ENCODE results near the gene PDX1.
A peak's percentile ranks its signal among the peaks of the same experiment; 100 is the strongest.
"Not testable (repeated sequence)": the region's sequence is repeated elsewhere in the genome, so short reads cannot be mapped to it uniquely, and the experiment has no call there.

The PDX1 gene

DNA sequence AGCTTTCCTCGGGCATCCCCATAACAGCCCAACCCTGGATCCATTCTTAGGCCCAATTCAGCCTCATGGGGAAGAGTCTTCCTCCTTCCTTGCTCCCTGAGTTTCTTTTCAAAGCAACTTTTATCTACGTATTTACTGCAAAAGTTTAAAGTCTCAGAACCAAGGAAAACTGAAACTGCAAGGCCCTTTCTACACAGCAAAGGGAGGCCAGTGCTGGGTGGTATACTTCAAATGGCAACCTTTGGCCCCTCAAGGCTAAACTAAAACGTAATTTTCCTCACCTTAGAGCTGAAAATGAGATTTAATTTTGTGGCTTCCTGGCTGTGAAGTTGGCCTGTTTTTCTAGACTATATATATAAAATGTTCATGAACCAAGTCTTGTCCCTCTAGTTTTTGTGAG is 43.7 kb downstream of the PDX1 start:
- Histone ChIP-seq H3K27me3 (ENCODE audit: insufficient read depth, low read length) (peaks cover 100% of the 10 kb centered on the region), H3K9me3 (ENCODE audit: insufficient read depth, low read depth, low read length) (peaks cover 3% of the 10 kb centered on the region; the same call in 1 of the 2 replicates)

GRCh38 chr13:27964206-27964605 is 44.4 kb downstream of the PDX1 start:
- H3K36me3 ChIP-seq (ENCODE audit: insufficient read depth, low read depth, low read length); H3K9ac ChIP-seq (ENCODE audit: low read depth, low read length); H3K27ac ChIP-seq (ENCODE audit: low read length); H3K4me3 ChIP-seq (ENCODE audit: low read length); H3K9me3 ChIP-seq (ENCODE audit: insufficient read depth, low read depth, low read length): not testable (repeated sequence)
- Histone ChIP-seq H3K4me1 (ENCODE audit: insufficient read depth, low read length) (peaks cover 22% of the 10 kb centered on the region), H3K27me3 (ENCODE audit: insufficient read depth, low read length) (peaks cover 100% of the 10 kb centered on the region)

More for the DNA sequence above, 43.7 kb downstream of the PDX1 start:
- H3K4me3 ChIP-seq (ENCODE audit: low read length): no peak overlapping the region
- H3K27ac ChIP-seq (ENCODE audit: low read length): no peak overlapping the region
- peaks cover 22% of the 10 kb centered on the region for H3K4me1 ChIP-seq (ENCODE audit: insufficient read depth, low read length)
- no peaks in the 10 kb centered on the region for H3K36me3 ChIP-seq (ENCODE audit: insufficient read depth, low read depth, low read length)
- H3K9ac ChIP-seq (ENCODE audit: low read depth, low read length): no peak overlapping the region

- Histone ChIP-seq H3K4me3 (ENCODE audit: low read length) (no peak overlapping the region), H3K9me3 (ENCODE audit: insufficient read depth, low read depth, low read length) (peaks cover 3% of the 10 kb centered on the region; the same call in 1 of the 2 replicates), H3K9ac (ENCODE audit: low read depth, low read length) (no peak overlapping the region), H3K27ac (ENCODE audit: low read length) (no peak overlapping the region), H3K27me3 (ENCODE audit: insufficient read depth, low read length) (peaks cover 100% of the 10 kb centered on the region), H3K36me3 (ENCODE audit: insufficient read depth, low read depth, low read length) (no peaks in the 10 kb centered on the region), H3K4me1 (ENCODE audit: insufficient read depth, low read length) (peaks cover 27% of the 10 kb centered on the region)
Observed at GRCh38 chr13:27964741-27965323, 45.0 kb downstream of the PDX1 start.

- Histone ChIP-seq H3K27me3 (ENCODE audit: insufficient read depth, low read length) (peaks cover 100% of the 10 kb centered on the region), H3K9ac (ENCODE audit: low read depth, low read length) (no peak overlapping the region), H3K4me3 (ENCODE audit: low read length) (no peak overlapping the region), H3K36me3 (ENCODE audit: insufficient read depth, low read depth, low read length) (no peaks in the 10 kb centered on the region), H3K4me1 (ENCODE audit: insufficient read depth, low read length) (peaks cover 27% of the 10 kb centered on the region), H3K27ac (ENCODE audit: low read length) (no peak overlapping the region), H3K9me3 (ENCODE audit: insufficient read depth, low read depth, low read length) (peaks cover 3% of the 10 kb centered on the region; the same call in 1 of the 2 replicates)
Observed at GRCh38 chr13:27965343-27965739, 45.5 kb downstream of the PDX1 start.

GRCh38 chr13:27965740-27966640 is 46.2 kb downstream of the PDX1 start:
- no peak overlapping the region for H3K9ac ChIP-seq (ENCODE audit: low read depth, low read length)
- H3K36me3 ChIP-seq (ENCODE audit: insufficient read depth, low read depth, low read length): no peaks in the 10 kb centered on the region
- H3K9me3 ChIP-seq (ENCODE audit: insufficient read depth, low read depth, low read length): peaks cover 3% of the 10 kb centered on the region; the same call in 1 of the 2 replicates
- peaks cover 100% of the 10 kb centered on the region for H3K27me3 ChIP-seq (ENCODE audit: insufficient read depth, low read length)
- no peak overlapping the region for H3K4me3 ChIP-seq (ENCODE audit: low read length)
- peaks cover 28% of the 10 kb centered on the region for H3K4me1 ChIP-seq (ENCODE audit: insufficient read depth, low read length)
- H3K27ac ChIP-seq (ENCODE audit: low read length): no peak overlapping the region

GRCh38 chr13:27966641-27967202 is 46.9 kb downstream of the PDX1 start:
- Histone ChIP-seq H3K36me3 (ENCODE audit: insufficient read depth, low read depth, low read length) (no peaks in the 10 kb centered on the region), H3K9ac (ENCODE audit: low read depth, low read length) (no peak overlapping the region), H3K4me3 (ENCODE audit: low read length) (no peak overlapping the region), H3K9me3 (ENCODE audit: insufficient read depth, low read depth, low read length) (peaks cover 3% of the 10 kb centered on the region; the same call in 1 of the 2 replicates), H3K27me3 (ENCODE audit: insufficient read depth, low read length) (peaks cover 100% of the 10 kb centered on the region), H3K4me1 (ENCODE audit: insufficient read depth, low read length) (peaks cover 29% of the 10 kb centered on the region), H3K27ac (ENCODE audit: low read length) (no peak overlapping the region)

DNA sequence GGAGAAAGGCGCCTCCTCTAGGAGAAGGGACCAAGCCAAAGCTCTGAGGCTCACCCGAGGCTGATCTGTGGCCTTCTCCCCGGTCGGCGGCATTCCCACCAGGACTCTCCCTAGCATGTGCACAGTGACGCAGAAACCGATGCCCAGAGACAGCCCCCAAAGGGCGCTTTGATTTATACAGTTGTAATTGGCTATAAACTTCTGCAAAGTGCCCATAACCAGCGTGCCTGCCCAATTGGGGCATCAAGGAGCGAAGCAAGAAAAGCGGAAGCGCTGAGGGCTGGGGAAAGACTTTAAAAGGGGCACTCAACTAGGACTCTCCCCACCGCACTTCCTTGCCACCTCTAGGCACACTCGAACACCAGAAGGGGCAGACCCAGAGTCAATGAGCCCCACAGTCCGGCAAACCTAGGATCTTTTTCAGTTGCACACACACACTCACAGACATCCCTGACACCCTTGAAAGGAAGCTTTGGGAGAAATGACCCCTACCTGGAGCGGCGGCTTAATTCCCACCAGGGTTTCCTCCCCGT is 47.5 kb downstream of the PDX1 start:
- H3K9me3 ChIP-seq (ENCODE audit: insufficient read depth, low read depth, low read length): peaks cover 3% of the 10 kb centered on the region; the same call in 1 of the 2 replicates
- no peak overlapping the region for H3K4me3 ChIP-seq (ENCODE audit: low read length)
- peaks cover 100% of the 10 kb centered on the region for H3K27me3 ChIP-seq (ENCODE audit: insufficient read depth, low read length)
- H3K9ac ChIP-seq (ENCODE audit: low read depth, low read length): no peak overlapping the region
- H3K27ac ChIP-seq (ENCODE audit: low read length): no peak overlapping the region
- H3K36me3 ChIP-seq (ENCODE audit: insufficient read depth, low read depth, low read length): no peaks in the 10 kb centered on the region
- H3K4me1 ChIP-seq (ENCODE audit: insufficient read depth, low read length): peaks cover 29% of the 10 kb centered on the region

DNA sequence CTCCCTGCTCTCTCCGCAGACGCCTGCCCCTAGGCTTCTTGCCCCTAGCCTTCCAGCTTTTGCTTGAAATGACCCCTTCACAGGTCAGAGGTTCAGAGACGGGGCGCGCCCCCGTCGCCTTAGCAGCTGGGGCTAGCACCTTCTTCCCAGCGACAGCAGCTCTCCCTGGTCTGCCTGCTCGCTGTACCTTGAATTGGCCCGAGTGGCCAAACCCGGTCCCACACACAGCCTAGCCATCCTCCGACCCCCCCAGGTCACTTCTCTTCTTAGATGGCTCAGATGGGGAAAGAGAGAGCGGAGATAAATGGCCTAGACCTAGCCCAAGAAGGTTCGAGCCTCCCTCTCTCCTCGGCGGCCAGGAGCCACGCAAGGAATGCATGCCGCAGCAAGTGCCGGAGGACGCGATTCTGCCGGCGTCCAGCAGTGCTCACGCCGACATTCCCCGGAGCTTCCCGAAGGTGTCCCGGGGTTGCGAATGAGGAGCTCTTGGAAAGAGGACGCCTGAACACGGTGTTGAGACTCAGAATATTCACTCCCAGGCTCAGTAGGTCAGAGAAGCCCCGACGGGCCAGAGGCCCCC is 48.0 kb downstream of the PDX1 start:
- no peaks in the 10 kb centered on the region for H3K36me3 ChIP-seq (ENCODE audit: insufficient read depth, low read depth, low read length)
- H3K27me3 ChIP-seq (ENCODE audit: insufficient read depth, low read length): peaks cover 100% of the 10 kb centered on the region
- no peak overlapping the region for H3K9ac ChIP-seq (ENCODE audit: low read depth, low read length)
- no peak overlapping the region for H3K27ac ChIP-seq (ENCODE audit: low read length)
- peaks cover 28% of the 10 kb centered on the region; the same call in 1 of the 2 replicates for H3K4me1 ChIP-seq (ENCODE audit: insufficient read depth, low read length)
- H3K9me3 ChIP-seq (ENCODE audit: insufficient read depth, low read depth, low read length): peaks cover 3% of the 10 kb centered on the region; the same call in 1 of the 2 replicates
- H3K4me3 ChIP-seq (ENCODE audit: low read length): no peak overlapping the region

DNA sequence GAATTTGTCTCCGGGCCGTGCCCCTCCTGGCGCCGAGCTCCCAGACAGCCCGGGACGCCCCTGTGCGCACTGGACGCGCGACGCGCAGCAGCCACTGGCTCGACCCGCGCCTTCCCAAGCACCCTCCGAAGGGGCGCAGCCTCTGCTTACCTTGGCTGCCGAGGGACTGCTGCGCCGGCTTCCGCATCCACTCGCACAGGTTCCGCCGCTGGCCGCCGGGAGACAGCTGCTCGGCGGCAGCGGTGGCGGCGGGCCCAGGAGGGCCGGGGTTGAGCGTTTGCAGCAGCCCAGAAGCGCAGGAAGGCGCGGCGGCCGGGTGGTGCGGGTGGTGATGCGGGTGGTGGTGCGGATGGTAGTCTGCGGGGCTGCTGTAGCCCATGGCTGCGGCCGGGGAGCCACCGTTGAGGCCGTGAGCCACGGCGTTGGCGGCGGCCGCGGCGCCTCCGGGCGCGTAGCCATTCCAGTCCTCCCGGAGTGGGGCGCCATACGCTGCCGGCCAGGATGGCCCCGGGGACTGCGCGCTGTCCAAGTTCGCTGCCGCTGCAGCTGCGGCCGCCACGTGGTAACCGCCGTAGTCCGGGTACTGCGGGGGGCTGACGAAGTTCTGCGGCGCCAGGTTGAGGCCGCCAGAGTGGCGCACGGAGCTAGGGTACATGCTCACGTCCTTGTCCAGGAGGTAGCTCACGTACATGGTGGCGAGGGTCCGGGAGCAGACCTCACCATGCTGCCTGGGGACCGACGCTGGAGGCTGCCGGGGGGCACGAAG is 48.7 kb downstream of the PDX1 start:
- peaks cover 3% of the 10 kb centered on the region; the same call in 1 of the 2 replicates for H3K9me3 ChIP-seq (ENCODE audit: insufficient read depth, low read depth, low read length)
- peaks cover 100% of the 10 kb centered on the region for H3K27me3 ChIP-seq (ENCODE audit: insufficient read depth, low read length)
- no peak overlapping the region for H3K27ac ChIP-seq (ENCODE audit: low read length)
- H3K4me3 ChIP-seq (ENCODE audit: low read length): peak overlapping the region; percentile 49; the same call in 1 of the 2 replicates
- H3K4me1 ChIP-seq (ENCODE audit: insufficient read depth, low read length): peaks cover 28% of the 10 kb centered on the region; the same call in 1 of the 2 replicates
- no peaks in the 10 kb centered on the region for H3K36me3 ChIP-seq (ENCODE audit: insufficient read depth, low read depth, low read length)
- H3K9ac ChIP-seq (ENCODE audit: low read depth, low read length): no peak overlapping the region

DNA sequence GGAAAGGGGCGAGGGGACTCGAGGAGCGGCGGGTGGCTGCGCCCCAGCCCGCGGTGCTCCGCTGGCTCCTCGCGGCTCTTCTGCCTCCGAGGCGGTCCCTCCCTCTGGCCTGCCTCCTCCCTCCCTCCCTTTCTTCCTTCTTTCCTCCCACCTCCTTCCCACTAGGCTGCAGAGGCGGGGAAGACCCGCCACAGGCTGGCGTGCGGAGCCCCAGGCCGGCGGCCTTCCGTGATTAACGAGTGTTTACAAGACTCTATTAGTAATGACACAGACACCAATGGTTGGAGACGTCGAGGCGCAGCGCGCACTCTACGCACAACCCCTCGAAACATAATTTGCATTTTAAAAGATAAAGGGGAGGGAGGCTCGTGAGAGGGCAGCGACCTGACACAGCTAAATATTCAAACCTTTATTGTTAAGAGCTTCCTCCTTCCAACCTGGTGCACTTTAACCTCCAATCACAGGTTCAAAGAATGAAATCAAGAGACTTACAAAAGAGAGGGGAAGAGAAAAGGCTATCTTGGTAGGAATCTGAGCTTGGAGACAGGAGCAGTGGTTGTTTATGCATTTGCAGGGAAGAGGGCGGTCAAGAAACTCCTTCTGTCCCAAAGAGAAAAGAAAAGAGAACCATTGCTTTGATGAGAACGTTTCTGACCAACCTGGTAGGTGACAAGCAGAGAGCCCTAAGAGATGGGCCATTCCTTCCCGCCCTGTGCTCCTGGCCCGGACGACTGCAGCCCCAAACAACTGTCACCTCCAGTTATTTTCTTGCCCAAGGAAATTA is 49.5 kb downstream of the PDX1 start, which contains the start of gene CDX2:
Gene CDX2 (minus strand): TSS at position 234 of the 784 bp plus-strand sequence. CDS start 309 bp downstream, outside the sequence.
- no peaks in the 10 kb centered on the region for H3K36me3 ChIP-seq (ENCODE audit: insufficient read depth, low read depth, low read length)
- H3K4me1 ChIP-seq (ENCODE audit: insufficient read depth, low read length): peaks cover 28% of the 10 kb centered on the region; the same call in 1 of the 2 replicates
- H3K27ac ChIP-seq (ENCODE audit: low read length): no peak within 1 kb of the TSS
- H3K27me3 ChIP-seq (ENCODE audit: insufficient read depth, low read length): peaks cover 100% of the 10 kb centered on the region
- H3K9me3 ChIP-seq (ENCODE audit: insufficient read depth, low read depth, low read length): peaks cover 3% of the 10 kb centered on the region; the same call in 1 of the 2 replicates
- H3K9ac ChIP-seq (ENCODE audit: low read depth, low read length): no peak within 1 kb of the TSS
- H3K4me3 ChIP-seq (ENCODE audit: low read length): peak within 1 kb of the TSS; percentile 49; the same call in 1 of the 2 replicates
